Cardiac muscle cell (in vitro differentiated cells and primary cell): ENCODE measurements around the gene BPIFA2. TPM values are rescaled to one million over a fixed set of nuclear protein-coding genes. Genes with fewer than 3 reads are reported as not detected.

ENCODE experiments used
- DNase-seq, 2 donors: peaks; one replicate each; pipeline versions ENCODE4 v3.0.0 to v3.0.0-alpha.2; 2010 to 2017; ENCODE audit warnings: low read depth in 1 of 2, low spot score in 1 of 2
- H3K27ac ChIP-seq: fragments of 200-600 bp; sonication (generic); 2 replicates; pipeline ENCODE4 v1.5.1; 2016
- H3K27me3 ChIP-seq: fragments of 200-600 bp; sonication (generic); 2 replicates; pipeline ENCODE4 v1.6.0; 2016; ENCODE audit warnings: control low read depth
- H3K36me3 ChIP-seq: fragments of 200-600 bp; sonication (generic); 2 replicates; pipeline ENCODE4 v1.5.1; 2016; ENCODE audit warnings: control low read depth
- H3K4me1 ChIP-seq: fragments of 200-600 bp; sonication (generic); 2 replicates; pipeline ENCODE4 v1.8.1; 2017; ENCODE audit warnings: low read depth, mild to moderate bottlenecking, mixed run types
- H3K4me3 ChIP-seq: fragments of 200-600 bp; sonication (generic); 2 replicates; pipeline ENCODE4 v1.5.1; 2016; ENCODE audit warnings: mild to moderate bottlenecking
- H3K9me3 ChIP-seq: fragments of 200-600 bp; sonication (generic); 2 replicates; pipeline ENCODE4 v1.5.1; 2017; ENCODE audit warnings: low read depth, mild to moderate bottlenecking, control low read depth
- polyA plus RNA-seq: library from polyadenylated mRNA; unstranded; fragments of >200 nt; fragmentation: Nextera tagmentation; extraction: Ambion mirVana; gene quantifications from 2 replicates; pipeline ENCODE4 v1.2.1, GENCODE V29; 2016
- total RNA-seq: library from RNA; depleted of rRNA; stranded (reverse); fragments of >200 nt; gene quantifications from 2 replicates; pipeline ENCODE4 v1.2.3, GENCODE V29; 2016
- TF ChIP-seq, protein P1 (sequence below): IDR thresholded peaks from 2 replicates; pipeline ENCODE4 v1.5.1; 2012; ENCODE audit warnings: low read depth, mild to moderate bottlenecking, low read length

The BPIFA2 gene
- total and polyA plus RNA-seq, 2 experiments from 2014 or later, result not detected

DNA sequence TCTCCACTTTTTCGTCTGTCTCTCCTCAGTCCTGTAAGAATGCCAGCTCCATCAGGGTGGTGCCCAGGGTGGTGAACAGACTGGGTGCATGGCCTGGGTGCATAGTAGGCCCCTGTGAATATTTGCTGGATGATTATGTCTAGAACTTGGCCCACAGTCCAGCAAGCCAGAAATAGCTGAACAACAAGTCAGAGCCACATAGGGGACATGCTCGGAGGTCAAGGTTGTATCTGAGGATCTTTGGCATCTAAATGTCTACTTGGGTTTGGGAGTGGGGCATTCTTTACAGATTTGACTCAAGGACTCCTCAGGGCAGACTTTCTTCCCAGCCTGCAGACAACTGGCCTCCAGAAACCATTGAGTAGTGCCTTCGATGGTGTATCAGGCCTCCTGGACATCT, 31.1 kb downstream of the BPIFA2 start:
- H3K36me3 ChIP-seq, result no peaks in the 10 kb centered on the region
- H3K27ac ChIP-seq, result no peak overlapping the region
- no peak overlapping the region for H3K4me3 ChIP-seq
- peaks cover 4% of the 10 kb centered on the region for H3K27me3 ChIP-seq
- DNase-seq, result no peak
- no peaks in the 10 kb centered on the region for H3K9me3 ChIP-seq
- TF ChIP-seq, protein P1, sequence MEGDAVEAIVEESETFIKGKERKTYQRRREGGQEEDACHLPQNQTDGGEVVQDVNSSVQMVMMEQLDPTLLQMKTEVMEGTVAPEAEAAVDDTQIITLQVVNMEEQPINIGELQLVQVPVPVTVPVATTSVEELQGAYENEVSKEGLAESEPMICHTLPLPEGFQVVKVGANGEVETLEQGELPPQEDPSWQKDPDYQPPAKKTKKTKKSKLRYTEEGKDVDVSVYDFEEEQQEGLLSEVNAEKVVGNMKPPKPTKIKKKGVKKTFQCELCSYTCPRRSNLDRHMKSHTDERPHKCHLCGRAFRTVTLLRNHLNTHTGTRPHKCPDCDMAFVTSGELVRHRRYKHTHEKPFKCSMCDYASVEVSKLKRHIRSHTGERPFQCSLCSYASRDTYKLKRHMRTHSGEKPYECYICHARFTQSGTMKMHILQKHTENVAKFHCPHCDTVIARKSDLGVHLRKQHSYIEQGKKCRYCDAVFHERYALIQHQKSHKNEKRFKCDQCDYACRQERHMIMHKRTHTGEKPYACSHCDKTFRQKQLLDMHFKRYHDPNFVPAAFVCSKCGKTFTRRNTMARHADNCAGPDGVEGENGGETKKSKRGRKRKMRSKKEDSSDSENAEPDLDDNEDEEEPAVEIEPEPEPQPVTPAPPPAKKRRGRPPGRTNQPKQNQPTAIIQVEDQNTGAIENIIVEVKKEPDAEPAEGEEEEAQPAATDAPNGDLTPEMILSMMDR, result no peak
- H3K4me1 ChIP-seq, result no peaks in the 10 kb centered on the region

DNA sequence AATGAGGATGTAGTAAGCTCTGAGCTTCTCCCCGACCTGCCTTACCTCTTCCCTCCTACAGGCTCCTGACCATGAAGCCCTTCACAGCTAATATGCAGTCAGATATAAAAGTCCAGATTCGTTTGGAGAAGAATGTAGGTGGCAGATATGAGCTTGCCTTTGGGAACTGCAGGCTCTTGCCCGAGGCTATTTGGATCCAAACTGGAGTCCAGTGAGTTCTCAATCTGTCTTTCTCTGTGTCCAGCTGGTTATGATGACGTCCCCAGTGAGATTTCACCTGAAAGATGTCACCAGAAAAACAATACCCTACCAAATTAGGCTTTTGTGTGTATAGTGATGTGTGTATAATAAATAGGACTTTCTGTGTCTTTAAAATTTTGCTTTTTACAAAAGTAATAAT, 34.5 kb downstream of the BPIFA2 start:
- peaks cover 4% of the 10 kb centered on the region for H3K27me3 ChIP-seq
- H3K9me3 ChIP-seq, result no peaks in the 10 kb centered on the region
- H3K27ac ChIP-seq, result no peak overlapping the region
- H3K36me3 ChIP-seq, result no peaks in the 10 kb centered on the region
- H3K4me1 ChIP-seq, result no peaks in the 10 kb centered on the region
- TF ChIP-seq, protein P1, result no peak
- no peak overlapping the region for H3K4me3 ChIP-seq
- no peak for DNase-seq

DNA sequence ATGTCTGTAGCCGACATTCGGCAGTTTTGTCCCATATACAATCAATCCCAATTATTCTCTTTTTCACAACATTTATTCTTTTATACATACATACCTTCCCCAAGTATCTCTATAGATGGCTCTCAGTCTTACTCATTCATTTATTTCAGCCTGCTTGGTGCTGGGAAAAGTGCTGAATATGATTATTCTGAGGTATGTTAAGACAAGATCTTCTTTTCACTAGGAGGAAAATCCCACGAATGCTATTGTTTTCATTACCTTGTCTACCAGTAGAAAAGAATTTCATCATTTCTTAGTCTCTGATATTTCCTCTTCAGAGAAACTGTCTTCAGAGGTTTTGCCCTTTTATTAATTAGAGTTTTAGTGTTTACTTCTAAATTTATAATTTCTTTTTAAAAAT, 35.5 kb downstream of the BPIFA2 start:
- H3K4me3 ChIP-seq, result no peak overlapping the region
- H3K36me3 ChIP-seq, result no peaks in the 10 kb centered on the region
- H3K4me1 ChIP-seq, result no peaks in the 10 kb centered on the region
- TF ChIP-seq, protein P1, result no peak
- no peak overlapping the region for H3K27ac ChIP-seq
- peaks cover 4% of the 10 kb centered on the region for H3K27me3 ChIP-seq
- no peak for DNase-seq
- H3K9me3 ChIP-seq, result no peaks in the 10 kb centered on the region

DNA sequence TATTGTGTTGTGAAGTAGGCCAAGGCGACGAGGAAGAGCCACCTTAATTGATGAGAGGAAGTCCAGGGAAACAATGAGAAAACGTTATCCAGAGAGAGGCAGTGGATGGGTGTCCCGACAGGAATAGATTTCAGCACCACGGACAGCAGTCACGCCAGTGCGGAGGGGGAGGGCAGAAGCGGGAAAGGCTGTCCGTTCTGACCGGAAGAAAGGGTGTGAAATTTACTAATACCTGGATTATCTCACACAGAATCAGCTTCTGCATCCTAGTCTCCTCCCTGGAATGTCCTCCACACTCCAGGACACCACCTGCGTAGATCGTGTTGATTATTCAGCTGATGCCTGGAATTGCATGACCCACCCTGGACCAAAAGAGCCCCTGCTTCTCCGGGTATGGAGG, 41.8 kb downstream of the BPIFA2 start:
- TF ChIP-seq, protein P1, result no peak
- peak; percentile 75 to 93 for DNase-seq
- Histone ChIP-seq H3K27me3 (peaks cover 21% of the 10 kb centered on the region), H3K9me3 (no peaks in the 10 kb centered on the region), H3K4me1 (no peaks in the 10 kb centered on the region), H3K36me3 (no peaks in the 10 kb centered on the region), H3K4me3 (no peak overlapping the region), H3K27ac (no peak overlapping the region)

DNA sequence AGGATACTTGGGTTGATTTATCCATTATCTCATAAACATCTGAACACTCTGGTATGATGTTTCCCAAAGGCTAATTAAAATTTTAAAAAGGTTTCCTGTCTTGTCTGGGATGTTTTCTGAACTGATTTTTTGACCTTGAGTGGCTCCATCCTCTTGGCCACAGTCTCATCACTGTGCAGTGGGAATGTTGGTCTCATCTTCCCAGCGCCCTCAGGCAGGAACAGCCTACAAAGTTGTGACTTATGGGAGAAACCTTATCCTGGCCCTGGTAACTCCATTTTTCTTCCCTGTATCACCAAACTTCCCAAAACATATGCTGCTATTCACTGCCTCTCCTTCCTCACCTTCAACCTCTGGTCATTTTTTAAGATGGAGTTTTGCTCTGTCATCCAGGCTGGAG, 42.4 kb downstream of the BPIFA2 start:
- no peaks in the 10 kb centered on the region for H3K9me3 ChIP-seq
- H3K4me3 ChIP-seq, result no peak overlapping the region
- TF ChIP-seq, protein P1, result no peak
- DNase-seq, result no peak
- no peaks in the 10 kb centered on the region for H3K4me1 ChIP-seq
- no peaks in the 10 kb centered on the region for H3K36me3 ChIP-seq
- peaks cover 26% of the 10 kb centered on the region for H3K27me3 ChIP-seq
- H3K27ac ChIP-seq, result no peak overlapping the region
